HG03039 (cell line): ENCODE measurements around the gene DNALI1.

Experiments used
- ATAC-seq: cut with Tn5 transposase; IDR thresholded peaks from one replicate; pipeline ENCODE4 v1.9.1; 2021; ENCODE audit warnings: mild to moderate bottlenecking, moderate library complexity; ENCODE audit not compliant: unreplicated experiment

The DNALI1 gene

DNA sequence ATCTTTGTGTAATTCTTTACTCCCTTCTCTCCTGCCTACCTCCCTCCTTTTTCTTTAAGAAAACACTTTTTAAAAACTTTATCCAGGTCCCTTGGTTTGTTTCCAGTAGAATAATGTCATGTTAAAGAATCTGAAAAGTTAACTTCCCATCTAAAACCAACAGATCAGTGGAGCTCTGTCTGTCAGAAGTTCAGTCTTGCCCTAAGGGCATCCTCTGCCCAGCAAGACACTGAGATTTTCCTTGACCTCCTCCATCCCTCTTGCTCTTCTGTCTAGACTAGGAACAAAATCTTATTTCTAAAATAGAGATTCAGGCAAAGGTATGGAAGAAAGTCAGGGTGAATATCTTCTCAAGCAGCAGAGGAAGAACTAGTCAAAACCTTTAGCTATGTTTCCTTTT lies 44.7 kb downstream of the DNALI1 start:
- ATAC-seq: no peak

DNA sequence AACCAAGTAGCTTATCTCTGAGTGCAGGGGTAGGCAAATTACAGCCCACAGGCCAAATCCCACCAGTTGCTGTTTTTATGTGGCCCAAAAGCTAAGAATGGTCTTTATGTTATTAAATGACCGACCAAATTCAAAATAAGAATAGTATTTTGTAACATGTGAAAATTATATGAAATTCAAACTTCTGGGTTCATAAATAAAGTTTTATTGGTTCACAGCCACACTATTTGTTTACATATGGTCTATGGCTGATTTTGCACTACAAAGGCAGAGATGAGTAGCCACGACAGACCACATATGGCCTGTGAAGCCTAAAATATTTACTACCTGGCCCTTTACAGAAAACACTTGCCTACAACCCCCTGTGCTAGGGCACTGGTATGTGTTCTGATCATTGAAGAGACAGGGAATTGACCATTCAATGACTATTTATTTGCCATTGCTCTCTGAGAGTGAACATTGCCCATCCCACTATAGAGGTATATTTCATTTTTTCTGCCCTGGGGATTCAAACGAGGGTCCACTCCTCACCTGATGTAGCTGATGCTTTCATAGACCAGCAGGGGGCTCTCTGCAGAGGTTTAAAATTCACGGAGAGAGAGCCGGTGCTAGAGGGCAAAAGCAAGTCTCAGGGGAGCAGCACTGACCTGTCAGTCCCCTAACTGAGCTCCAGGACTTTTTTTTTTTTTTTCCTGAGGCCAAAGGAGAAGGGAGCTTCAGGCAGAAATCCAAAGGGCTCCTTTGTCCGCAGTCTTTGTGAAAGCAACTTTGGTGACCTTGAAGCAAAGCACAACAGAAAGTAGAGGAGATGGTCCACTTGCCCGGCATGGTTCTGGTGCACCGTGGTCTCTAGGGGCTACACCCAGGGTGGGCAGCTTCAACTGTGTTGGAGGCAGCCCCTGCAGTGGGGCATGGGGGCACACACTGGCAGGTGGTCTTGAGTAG lies 46.3 kb downstream of the DNALI1 start:
- no peak for ATAC-seq

DNA sequence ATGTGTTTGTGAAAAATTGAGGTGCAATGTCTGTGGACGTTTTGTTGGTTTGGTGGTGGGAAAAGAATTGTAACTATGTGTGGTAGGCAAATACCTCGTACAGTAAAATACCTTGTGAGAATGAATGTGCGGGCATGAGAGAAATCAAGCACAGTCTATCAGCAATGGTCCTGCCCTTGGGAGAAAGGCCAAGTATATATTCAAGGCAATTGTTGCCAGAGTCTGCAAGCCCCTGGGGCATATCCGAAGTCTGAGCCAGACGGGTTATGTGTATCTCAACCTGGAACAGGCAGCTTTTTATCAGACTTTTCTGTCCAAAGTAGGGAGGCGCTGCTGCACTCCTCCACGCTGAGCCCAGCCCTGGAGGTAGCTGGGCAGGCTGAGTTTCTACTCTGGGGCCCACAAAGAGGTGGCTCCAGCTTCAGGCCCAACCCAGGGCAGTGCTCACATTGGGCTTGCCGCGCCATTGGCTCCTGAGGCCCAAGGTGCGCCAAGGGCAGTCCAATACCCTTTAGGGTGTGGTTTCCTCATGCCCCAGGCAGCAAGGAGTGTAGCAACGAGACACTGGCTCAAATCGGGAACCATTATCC lies 48.4 kb downstream of the DNALI1 start:
- ATAC-seq: no peak

DNA sequence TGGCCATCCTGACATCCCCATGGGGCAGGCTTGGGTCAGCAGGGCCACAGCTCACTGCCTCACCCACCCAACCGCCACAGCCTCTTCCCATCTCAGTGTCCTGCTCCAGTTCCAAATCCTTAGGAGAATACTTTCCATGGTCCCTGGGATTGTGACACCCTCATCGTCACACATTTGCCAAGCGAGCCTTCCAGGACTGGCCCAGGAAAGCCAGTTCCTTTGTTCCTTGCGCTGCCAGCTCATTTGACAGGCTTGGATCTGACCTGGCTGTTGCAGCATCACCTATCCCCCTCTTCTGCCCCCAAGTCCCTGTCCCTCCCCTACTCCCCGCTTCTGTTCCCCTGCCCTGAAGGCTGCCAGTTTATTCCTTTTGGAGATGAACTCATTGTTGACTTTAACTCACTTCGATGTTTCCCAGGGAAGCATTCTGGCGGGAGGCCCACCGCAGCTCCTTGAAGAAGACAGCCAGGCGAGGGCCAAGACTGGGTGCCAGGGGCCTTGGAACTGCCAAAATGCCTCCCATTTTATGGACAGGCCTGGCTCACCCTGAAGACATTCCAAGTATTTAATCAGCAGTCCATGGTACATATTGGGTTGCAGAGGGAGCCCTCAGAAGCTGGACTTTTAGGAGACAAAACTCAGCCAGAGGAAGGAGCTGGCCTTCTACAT lies 49.2 kb downstream of the DNALI1 start:
- ATAC-seq: no peak

- no peak for ATAC-seq
Observed at GRCh38 chr1:37606481-37607263, 49.9 kb downstream of the DNALI1 start.

- ATAC-seq: no peak
Observed at GRCh38 chr1:37609002-37609401, 52.3 kb downstream of the DNALI1 start.

DNA sequence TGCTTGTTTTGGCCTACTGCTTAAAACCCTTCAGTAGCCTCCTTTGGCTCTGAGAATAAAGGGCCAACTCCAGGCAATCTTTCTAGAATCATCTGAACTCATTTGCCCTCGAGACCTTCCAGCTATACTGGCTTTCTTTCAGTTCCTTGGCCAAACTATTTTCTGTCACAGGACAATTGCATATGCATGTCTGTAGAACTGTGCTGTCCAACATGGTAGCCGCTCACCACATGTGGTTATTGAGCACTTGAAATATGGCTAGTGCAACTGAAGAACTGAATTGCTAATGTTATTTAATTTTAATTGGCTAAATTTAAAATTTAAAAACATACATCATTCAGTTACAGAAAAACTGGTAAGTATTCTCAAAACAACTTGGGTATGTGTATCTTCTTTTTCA lies 53.3 kb downstream of the DNALI1 start:
- no peak for ATAC-seq

GRCh38 chr1:37612186-37612585 lies 55.4 kb downstream of the DNALI1 start:
- ATAC-seq: no peak

- ATAC-seq: no peak
Observed at GRCh38 chr1:37614105-37614504, 57.4 kb downstream of the DNALI1 start.

- ATAC-seq: no peak
Observed at GRCh38 chr1:37616330-37616729, 59.6 kb downstream of the DNALI1 start.
